Body of pancreas (tissue), 4 donors: Measurements from ENCODE around the gene SAFB2. TPM values are rescaled to one million over a fixed set of nuclear protein-coding genes. Genes with fewer than 3 reads are reported as not detected.

Experiments
- ATAC-seq: fragments of 150-250 bp; one replicate; pipeline ENCODE4 v1.9.1; 2016
- DNase-seq, 4 donors: peaks; one replicate each; pipeline ENCODE4 v3.0.0-alpha.2; 2019
- H3K27ac ChIP-seq, 4 donors: fragments of 200-600 bp; sonication (generic); 1 replicate in 3 of 4; 2 replicates in 1 of 4; pipeline versions ENCODE4 v1.5.1 to v1.6.1; 2016 to 2019; ENCODE audit warnings: mild to moderate bottlenecking in 1 of 4, mixed read lengths in 1 of 4, moderate library complexity in 1 of 4
- H3K27me3 ChIP-seq, 2 donors: fragments of 200-600 bp; sonication (generic); one replicate each; pipeline ENCODE4 v1.6.0; 2016; ENCODE audit warnings: mild to moderate bottlenecking in 1 of 2
- H3K36me3 ChIP-seq, 2 donors: fragments of 200-600 bp; sonication (generic); replicated peaks in 1 of 2; 2 replicates each; pipeline ENCODE4 v1.5.1; 2016; ENCODE audit warnings: low read depth in 2 of 2; ENCODE audit not compliant: insufficient read depth in 1 of 2
- H3K4me1 ChIP-seq: fragments of 200-600 bp; sonication (generic); one replicate; pipeline ENCODE4 v1.6.0; 2016
- H3K4me3 ChIP-seq, 2 donors: fragments of 200-600 bp; sonication (generic); 1 replicate in 1 of 2; 2 replicates in 1 of 2; pipeline ENCODE4 v1.5.1; 2016 to 2019
- H3K9me3 ChIP-seq, 3 donors: fragments of 200-600 bp; sonication (generic); 1 replicate in 2 of 3; 2 replicates in 1 of 3; pipeline ENCODE4 v1.5.1; 2016
- POLR2A ChIP-seq, 3 donors: fragments of 450-650 bp; IDR thresholded peaks; one replicate each; pipeline ENCODE4 v1.6.1; 2016; ENCODE audit warnings: antibody characterized with exemption in 3 of 3, mild to moderate bottlenecking in 2 of 3
- WGBS, 2 donors: methylation state at CpG; one replicate each; pipeline ENCODE4 v1.1.5; 2017; 5-methylcytosine and 5-hydroxymethylcytosine counted together
- intact Hi-C: fragments of 100-400 bp; cut with DNase I; formaldehyde crosslinking; loops from one replicate; pipeline ENCODE4 v1.15.1; 2023
- total RNA-seq, 2 donors: library from RNA; depleted of rRNA; stranded (reverse); fragments of >200 nt; gene quantifications; one replicate each; pipeline ENCODE4 v1.1.0, GENCODE V29; 2016
- TF ChIP-seq, protein P1 (sequence below), 7 experiments: fragments of 450-650 bp in 4 of 7; fragments of 200-600 bp in 3 of 7; sonication (generic) in 3 of 7; IDR thresholded peaks; one replicate each; pipeline ENCODE4 v1.5.1; 2016 to 2019; ENCODE audit warnings: antibody characterized with exemption in 7 of 7

The SAFB2 gene
- total RNA-seq, 2 donors from 2014 or later = 38.7 to 104 TPM

DNA sequence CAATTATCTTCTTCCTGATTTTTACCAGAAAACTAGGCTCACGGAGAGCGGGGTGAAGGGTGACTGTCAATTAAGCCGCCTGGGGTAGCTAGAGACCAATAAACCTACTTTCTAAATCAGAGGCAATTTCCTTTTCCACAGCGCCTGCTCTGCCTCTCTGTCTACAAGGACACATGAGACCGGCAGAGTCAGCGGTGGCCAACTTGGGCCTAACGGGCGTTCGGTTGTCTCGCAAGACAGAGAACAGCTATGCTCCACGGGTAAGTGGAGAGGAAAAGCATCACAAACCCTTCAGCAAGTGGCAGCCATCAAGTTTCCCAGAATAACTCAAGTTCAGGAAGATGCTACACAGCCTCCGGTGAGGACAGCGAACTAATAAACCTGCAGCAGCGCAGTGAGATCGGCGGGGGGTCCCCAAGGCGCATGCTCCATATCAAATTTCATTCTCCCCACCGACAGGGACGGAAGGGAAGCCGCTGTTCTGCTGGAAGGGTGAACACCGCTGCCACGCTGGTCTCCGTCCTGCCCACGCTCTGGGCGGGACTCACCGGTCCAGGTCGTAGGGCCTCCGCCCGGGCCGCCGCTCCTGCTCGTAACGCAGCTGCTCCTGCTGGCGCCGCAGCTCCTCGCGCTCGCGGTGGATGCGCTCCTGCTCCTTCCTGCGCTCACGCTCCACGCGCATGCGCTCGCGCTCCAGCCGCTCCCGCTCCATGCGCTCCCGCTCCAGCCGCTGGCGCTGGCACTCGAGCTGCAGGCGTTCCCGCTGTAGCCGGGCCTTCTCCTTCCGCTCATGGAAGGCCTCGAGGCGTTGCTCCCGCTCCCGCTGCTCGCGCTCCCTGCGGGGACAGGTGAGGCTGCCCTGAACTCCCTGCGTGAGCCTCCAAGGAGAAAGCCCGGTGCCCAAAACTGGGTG is 29.0 kb downstream of the SAFB2 start:
- no peak for DNase-seq
- H3K36me3 ChIP-seq = peaks cover 29 to 72% of the 10 kb centered on the region in 2 donors

DNA sequence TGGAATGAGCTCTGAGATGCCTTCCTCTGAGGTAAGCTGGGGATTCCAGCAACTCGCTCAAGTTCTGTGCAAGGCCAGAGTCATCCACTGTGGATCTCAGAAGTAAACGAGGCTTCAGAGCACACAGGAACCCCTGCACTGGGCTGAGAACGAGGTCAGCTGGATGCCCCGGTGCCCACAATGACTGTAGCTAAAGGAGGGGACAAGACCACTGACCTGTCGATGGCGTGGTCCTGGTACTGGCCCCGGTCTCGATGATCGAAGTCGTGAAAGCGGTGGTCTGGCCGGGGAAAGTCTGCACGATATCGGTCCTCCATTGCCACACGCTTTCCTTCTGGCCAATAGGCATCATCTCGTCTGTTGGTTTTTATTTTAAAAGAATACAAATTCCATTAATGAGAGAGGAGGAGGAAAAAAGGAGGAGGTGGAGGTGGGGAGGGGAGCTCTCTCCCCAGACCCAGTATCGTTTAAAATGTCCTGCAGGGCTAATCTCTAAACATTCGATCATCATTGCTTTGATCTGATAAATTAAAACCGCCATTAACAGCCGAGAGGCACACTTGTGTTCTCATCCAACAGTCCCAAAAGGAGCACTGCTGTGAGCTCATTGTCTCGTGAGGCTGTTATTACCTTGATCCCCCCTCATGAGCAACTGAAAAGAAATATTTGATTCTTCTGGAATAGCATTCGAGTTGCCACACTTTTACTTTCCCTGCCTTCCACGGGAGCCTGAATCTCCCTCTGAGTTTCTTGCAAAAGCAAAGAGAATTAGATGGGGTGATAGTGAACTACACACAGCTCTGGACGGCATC is 29.8 kb downstream of the SAFB2 start:
- ATAC-seq (no peak), DNase-seq (no peak)
- Histone ChIP-seq H3K27me3 (no peaks in the 10 kb centered on the region), H3K4me3 (no peak overlapping the region), H3K9me3 (no peaks in the 10 kb centered on the region), H3K36me3 (peaks cover 22 to 72% of the 10 kb centered on the region in 2 donors), H3K4me1 (no peaks in the 10 kb centered on the region), H3K27ac (no peak overlapping the region)
- TF ChIP-seq, protein P1, sequence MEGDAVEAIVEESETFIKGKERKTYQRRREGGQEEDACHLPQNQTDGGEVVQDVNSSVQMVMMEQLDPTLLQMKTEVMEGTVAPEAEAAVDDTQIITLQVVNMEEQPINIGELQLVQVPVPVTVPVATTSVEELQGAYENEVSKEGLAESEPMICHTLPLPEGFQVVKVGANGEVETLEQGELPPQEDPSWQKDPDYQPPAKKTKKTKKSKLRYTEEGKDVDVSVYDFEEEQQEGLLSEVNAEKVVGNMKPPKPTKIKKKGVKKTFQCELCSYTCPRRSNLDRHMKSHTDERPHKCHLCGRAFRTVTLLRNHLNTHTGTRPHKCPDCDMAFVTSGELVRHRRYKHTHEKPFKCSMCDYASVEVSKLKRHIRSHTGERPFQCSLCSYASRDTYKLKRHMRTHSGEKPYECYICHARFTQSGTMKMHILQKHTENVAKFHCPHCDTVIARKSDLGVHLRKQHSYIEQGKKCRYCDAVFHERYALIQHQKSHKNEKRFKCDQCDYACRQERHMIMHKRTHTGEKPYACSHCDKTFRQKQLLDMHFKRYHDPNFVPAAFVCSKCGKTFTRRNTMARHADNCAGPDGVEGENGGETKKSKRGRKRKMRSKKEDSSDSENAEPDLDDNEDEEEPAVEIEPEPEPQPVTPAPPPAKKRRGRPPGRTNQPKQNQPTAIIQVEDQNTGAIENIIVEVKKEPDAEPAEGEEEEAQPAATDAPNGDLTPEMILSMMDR (IDR thresholded peaks at IDR 0.05) = no peak
- no peak for TF ChIP-seq POLR2A (IDR thresholded peaks at IDR 0.05)
- WGBS, 2 donors = 85 to 90% methylated on average over 21 to 24 of the region's 24 CpGs
- intact Hi-C loops = no loop called here

More for the DNA sequence above, 29.0 kb downstream of the SAFB2 start:
- Histone ChIP-seq H3K9me3 (no peaks in the 10 kb centered on the region), H3K27me3 (no peaks in the 10 kb centered on the region), H3K4me1 (no peaks in the 10 kb centered on the region), H3K27ac (no peak overlapping the region), H3K4me3 (no peak overlapping the region)
- ATAC-seq = no peak
- intact Hi-C loops = no loop called here
- WGBS, 2 donors = 93 to 95% methylated on average over 54 to 67 of the region's 67 CpGs
- no peak for TF ChIP-seq POLR2A (IDR thresholded peaks at IDR 0.05)
- TF ChIP-seq, protein P1 (IDR thresholded peaks at IDR 0.05) = no peak

DNA sequence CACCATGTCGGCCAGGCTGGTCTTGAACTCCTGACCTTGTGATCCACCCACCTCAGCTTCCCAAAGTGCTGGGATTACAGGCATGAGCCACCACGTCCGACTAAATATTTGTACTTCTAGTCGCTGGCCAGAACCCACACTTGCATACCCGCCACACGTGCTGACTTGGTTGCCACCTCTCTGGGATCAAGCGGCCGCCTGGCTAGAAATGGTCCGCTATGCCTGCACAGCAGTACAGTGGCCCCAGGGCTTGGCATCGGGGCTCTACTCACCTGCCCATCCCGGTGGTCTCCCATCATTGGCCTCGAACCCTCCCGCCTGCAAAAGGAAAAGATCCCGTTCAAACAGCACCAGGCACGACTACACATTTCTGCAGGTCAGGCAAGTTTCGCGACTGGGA is 31.1 kb downstream of the SAFB2 start:
- peaks cover under 1% of the 10 kb centered on the region for H3K4me1 ChIP-seq
- H3K9me3 ChIP-seq = no peaks in the 10 kb centered on the region
- WGBS, 2 donors = 89 to 91% methylated on average over 17 of the region's 17 CpGs
- TF ChIP-seq, protein P1 (IDR thresholded peaks at IDR 0.05) = no peak
- no peak for TF ChIP-seq POLR2A (IDR thresholded peaks at IDR 0.05)
- H3K27ac ChIP-seq = no peak overlapping the region
- ATAC-seq = no peak
- intact Hi-C loops = no loop called here
- H3K4me3 ChIP-seq = no peak overlapping the region
- peaks cover 22 to 66% of the 10 kb centered on the region in 2 donors for H3K36me3 ChIP-seq
- no peak for DNase-seq
- H3K27me3 ChIP-seq = no peaks in the 10 kb centered on the region

DNA sequence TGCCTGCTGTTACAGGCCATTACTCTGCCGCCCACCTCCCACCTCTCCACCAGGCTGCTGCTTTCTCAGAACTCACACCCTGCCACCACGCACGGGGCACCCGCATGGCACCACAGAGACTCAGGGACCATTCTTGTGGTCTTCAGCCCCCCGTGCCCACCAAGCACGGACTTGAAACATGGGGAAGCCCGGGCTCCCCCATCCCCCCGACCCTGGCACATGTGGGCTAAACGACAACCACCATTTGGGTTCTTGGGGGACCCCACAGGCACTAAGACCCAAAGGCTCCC is 31.8 kb downstream of the SAFB2 start:
- no peak for ATAC-seq
- H3K27ac ChIP-seq = no peak overlapping the region
- WGBS, 2 donors = 96% methylated on average over 9 of the region's 9 CpGs; no CpG with 5 or more reads in 1 of the 2 donors
- DNase-seq = no peak
- TF ChIP-seq POLR2A (IDR thresholded peaks at IDR 0.05) = no peak
- TF ChIP-seq, protein P1 (IDR thresholded peaks at IDR 0.05) = no peak
- peaks cover 22 to 65% of the 10 kb centered on the region in 2 donors for H3K36me3 ChIP-seq
- intact Hi-C loops = no loop called here
- peaks cover 7% of the 10 kb centered on the region for H3K4me1 ChIP-seq
- no peaks in the 10 kb centered on the region for H3K27me3 ChIP-seq
- no peak overlapping the region for H3K4me3 ChIP-seq
- no peaks in the 10 kb centered on the region for H3K9me3 ChIP-seq
